HG03571 (cell line): ENCODE measurements around the gene PHC2.

Experiments
- ATAC-seq: cut with Tn5 transposase; IDR thresholded peaks from one replicate; pipeline ENCODE4 v1.9.1; 2021; ENCODE audit not compliant: unreplicated experiment

Gene PHC2

DNA sequence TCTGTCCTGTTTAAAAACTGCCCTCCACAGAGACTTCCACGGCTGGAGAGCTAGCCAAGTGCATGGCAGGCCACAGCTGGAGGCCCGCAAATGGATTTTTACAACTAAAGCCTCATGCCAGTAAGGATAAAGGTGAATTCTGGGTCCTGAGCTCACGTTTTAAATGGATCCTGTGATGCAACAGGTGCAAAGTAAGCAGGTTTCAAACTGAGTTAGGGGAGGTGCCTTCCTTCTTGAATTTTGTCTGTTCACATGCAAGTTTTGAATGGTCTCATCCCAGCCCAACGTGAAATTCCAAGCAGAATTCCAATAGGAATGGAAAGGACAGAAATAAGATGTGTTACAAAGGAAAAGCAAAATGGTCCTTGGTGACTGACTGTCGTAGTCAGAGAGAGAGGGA lies 73.8 kb downstream of the PHC2 start:
- ATAC-seq: no peak

DNA sequence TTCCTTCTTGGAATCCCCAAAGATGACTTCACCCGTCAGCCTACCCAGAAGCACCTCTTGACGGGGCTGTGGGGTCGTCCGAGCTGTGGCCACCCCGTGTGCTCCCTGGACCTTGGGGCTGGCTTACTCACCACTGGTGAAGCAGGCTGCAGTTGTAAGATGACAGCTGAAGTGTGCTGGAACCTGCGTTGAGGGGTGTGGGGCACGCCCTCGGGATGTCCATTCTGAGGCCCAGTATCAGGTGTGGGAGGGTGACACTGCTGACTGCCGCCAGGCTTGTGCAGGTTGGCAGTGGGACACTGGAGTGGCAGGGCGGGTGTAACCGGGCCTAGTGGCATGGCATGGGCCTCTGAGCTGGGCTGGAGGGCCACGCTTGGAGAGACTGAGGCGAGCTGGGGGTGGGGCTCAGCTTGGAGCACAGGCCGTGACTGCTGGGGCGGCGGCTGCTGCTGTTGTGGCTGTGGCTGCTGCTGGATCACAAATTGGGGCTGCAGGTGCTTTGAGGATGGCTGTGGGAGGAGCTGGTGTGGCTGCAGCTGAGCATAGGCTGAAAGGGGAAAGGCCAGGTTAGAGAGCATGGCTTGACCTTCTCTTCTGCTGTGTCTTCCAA lies 76.1 kb downstream of the PHC2 start:
- ATAC-seq: no peak

DNA sequence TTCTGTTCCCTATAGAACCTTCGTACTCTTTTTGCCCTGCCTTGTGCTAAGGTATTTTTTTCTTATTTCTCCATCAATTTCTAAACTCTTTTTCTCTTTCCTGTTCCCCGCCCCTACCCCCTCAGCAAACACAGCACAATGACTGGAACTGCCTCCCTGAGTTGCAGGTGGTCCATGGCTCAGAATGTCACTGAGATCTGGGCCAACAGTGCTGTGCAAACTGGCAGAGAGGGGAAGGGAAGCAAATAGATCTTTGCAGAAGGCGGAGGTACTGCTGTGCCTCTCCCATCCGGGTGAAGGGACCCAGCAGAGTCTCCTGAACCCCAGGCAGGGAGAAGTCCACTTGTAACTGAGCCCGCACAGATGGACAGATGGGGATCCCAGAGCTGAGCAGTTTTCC lies 77.4 kb downstream of the PHC2 start:
- ATAC-seq: no peak

DNA sequence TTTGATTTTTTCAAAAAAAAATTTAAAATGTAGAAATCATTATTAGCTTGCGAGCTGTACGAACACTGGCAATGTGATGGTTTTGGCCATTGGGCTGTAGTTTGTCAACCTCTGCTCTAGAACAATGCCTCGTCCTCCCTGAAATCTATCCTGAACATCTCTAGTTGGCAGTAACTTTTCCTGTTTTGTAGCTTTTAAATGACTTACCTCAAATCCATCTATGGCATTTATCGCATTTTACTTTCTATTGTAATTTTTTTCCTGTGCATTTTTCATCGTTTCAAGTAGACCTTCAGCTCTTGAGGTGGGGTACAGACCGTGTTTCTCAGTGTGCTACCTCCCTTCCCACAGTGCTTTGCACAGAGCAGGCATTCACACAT lies 79.6 kb downstream of the PHC2 start:
- no peak for ATAC-seq

GRCh38 chr1:33350611-33351280 lies 80.1 kb downstream of the PHC2 start:
- no peak for ATAC-seq

DNA sequence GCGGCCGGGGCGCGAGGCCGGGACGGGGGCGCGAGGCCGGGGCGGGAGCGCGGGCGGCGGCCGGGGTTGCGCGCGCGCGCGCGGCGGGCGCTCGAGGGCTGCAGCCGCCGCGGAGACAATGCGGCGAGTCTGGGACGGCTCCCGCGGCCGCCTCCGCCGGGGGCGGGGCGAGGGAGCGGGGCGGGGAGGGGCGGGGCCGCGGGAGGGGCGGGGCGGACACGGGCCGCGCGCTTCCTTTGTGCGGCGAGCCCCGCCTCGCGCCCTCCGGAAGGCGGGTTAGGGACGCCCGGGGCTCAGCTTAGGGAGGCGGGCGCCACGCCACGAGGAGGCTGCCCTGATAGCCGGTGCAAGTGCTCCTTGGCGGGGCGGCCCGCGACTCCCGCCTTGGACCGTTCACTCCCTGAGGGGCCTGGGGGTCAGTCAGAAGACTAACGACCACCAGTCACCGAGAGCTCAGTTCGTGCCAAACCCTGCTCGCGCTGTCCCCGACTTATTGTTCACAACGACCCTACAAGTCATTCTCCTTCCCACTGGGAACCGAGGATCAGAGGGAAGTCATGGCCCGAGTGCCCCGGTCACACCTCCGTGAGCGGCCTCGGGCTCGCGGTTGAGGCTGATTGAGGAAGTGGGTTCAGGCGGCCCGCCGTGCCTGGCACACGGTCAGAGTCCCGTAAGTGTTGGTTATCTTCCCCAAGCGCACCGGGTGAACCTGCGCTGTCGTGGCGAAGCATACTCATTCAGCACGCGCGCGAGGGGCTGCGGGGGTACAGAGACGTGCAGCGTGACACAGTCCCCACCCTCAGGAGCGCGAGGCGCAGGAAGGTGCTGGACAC lies 80.9 kb downstream of the PHC2 start:
- ATAC-seq: peak; percentile 82

GRCh38 chr1:33349081-33349759 lies 81.7 kb downstream of the PHC2 start:
- ATAC-seq: peak; percentile 28

GRCh38 chr1:33348676-33349080 lies 82.2 kb downstream of the PHC2 start:
- ATAC-seq: no peak

DNA sequence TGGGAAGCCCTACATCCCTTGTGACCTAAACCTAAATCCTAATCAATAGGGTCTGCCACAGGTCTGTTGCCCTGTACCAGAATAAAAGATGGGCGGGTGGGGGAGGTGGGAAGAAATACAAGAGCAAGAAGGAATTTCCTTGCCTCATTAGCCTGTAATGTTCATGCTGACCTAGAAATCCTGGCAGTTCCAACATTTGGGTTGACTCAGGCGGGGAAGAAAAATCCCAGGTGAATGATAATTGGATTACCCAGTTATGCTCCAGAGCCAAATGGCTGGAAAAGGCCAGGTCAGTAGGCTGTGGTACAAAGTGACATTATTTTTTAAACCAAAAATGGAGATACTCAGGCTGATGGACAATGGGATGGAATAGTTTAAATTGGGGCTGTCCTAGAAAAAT lies 82.7 kb downstream of the PHC2 start:
- no peak for ATAC-seq

- no peak for ATAC-seq
Measured at GRCh38 chr1:33347650-33347992, 83.3 kb downstream of the PHC2 start.

DNA sequence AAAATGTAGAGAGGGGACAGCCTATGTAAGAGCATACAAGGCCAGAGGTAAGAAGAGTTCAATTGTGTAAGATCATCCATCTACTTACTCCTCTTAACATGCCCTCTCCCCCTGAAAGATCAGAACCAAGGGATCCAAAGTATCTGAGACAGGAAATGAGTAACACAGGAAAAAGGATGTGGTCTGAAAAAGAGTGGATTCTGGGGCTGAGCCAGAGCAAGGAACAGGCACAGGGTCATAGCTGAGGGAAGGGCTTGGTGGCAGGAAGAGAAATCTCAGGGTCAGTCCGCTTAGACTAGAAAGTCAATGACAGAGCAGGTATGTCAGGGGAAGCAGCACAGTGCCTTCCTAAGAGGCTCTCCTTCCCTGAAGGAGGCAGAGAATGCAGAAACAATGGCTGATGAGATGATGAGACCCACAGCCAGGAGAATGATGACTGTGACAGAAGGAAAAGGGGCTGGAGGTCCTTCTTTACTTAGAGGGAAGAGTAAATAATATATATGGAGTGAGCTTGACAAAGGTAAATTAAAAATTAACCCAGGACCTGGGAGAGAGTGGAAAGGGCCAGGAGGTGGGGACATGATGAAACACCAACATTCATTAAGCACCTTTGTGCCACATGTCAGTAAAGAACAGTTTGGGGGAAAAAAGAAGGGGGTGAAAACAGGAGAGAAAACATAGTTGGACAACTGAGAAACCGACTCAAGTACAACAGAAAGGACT lies 83.8 kb downstream of the PHC2 start:
- ATAC-seq: no peak

GRCh38 chr1:33346533-33346926 lies 84.4 kb downstream of the PHC2 start:
- no peak for ATAC-seq

- no peak for ATAC-seq
Measured at GRCh38 chr1:33344896-33345560, 85.9 kb downstream of the PHC2 start.

DNA sequence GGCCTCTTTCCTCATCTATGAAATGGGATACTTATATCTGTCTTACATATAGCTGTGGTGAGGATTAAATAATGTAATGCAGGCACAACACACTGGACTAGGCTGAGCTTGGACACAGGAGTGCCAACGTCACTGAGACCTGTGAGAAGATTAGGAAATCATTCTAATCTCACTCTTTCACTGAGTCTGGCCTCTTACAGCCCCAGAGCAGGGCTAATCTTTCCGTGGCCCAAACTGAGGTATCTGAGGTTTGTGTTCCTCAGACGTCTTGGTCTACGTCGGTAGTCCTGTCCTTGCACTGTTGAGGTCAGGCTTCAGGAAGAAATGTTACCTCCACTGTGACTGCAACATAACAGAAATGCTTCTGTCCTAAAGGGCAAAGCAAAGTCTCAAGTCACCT lies 87.4 kb downstream of the PHC2 start:
- no peak for ATAC-seq

- no peak for ATAC-seq
Measured at GRCh38 chr1:33342041-33342723, 88.7 kb downstream of the PHC2 start.

- no peak for ATAC-seq
Measured at GRCh38 chr1:33341190-33341589, 89.7 kb downstream of the PHC2 start.

GRCh38 chr1:33339413-33339812 lies 91.5 kb downstream of the PHC2 start:
- ATAC-seq: no peak

GRCh38 chr1:33338440-33339211 lies 92.3 kb downstream of the PHC2 start:
- ATAC-seq: no peak

GRCh38 chr1:33338048-33338439 lies 92.9 kb downstream of the PHC2 start:
- no peak for ATAC-seq
